Neural cell (in vitro differentiated cells): ENCODE data around the gene TSPOAP1. TPM values are rescaled to one million over a fixed set of nuclear protein-coding genes. Genes with fewer than 3 reads are reported as not detected.

ENCODE experiments used
- H2AFZ ChIP-seq: fragments of 200-600, 300-800 bp; sonication (generic), shearing (Covaris generic); 2 replicates; pipeline ENCODE4 v1.6.0; 2014; ENCODE audit warnings: low read depth, mild to moderate bottlenecking, antibody characterized with exemption, low read length, moderate library complexity
- H3F3A ChIP-seq: fragments of 200-600 bp; shearing (Covaris generic); 2 replicates; pipeline ENCODE4 v1.6.1; 2016; ENCODE audit warnings: mild to moderate bottlenecking, moderate library complexity, mixed read lengths, antibody characterized with exemption, low read length; ENCODE audit not compliant: insufficient read depth, poor library complexity, severe bottlenecking
- H3K27ac ChIP-seq: fragments of 200-600, 300-800 bp; sonication (generic), shearing (Covaris generic); 2 replicates; pipeline ENCODE4 v1.5.1; 2014; ENCODE audit warnings: mild to moderate bottlenecking, low read length, moderate library complexity
- H3K27me3 ChIP-seq: fragments of 300-800, 200-600 bp; sonication (generic), shearing (Covaris generic); 2 replicates; pipeline ENCODE4 v1.6.0; 2014; ENCODE audit warnings: mild to moderate bottlenecking, low read depth, low read length, moderate library complexity; ENCODE audit not compliant: insufficient read depth
- H3K36me3 ChIP-seq: fragments of 300-800, 200-600 bp; sonication (generic), shearing (Covaris generic); 2 replicates; pipeline ENCODE4 v1.5.1; 2014; ENCODE audit warnings: mild to moderate bottlenecking, antibody characterized with exemption, low read length, moderate library complexity; ENCODE audit not compliant: insufficient read depth
- H3K4me2 ChIP-seq: fragments of 300-800, 200-600 bp; sonication (generic), shearing (Covaris generic); 2 replicates; pipeline ENCODE4 v1.6.0; 2014; ENCODE audit warnings: mild to moderate bottlenecking, low read length
- H3K4me3 ChIP-seq: fragments of 300-800, 200-600 bp; sonication (generic), shearing (Covaris generic); 2 replicates; pipeline ENCODE4 v1.5.1; 2014; ENCODE audit warnings: mild to moderate bottlenecking, low read length, moderate library complexity
- H3K79me2 ChIP-seq: fragments of 200-600 bp; shearing (Covaris generic); replicated peaks from 2 replicates; pipeline ENCODE4 v1.6.0; 2014; ENCODE audit warnings: mild to moderate bottlenecking, low read length, moderate library complexity; ENCODE audit not compliant: insufficient read depth
- H3K9ac ChIP-seq: fragments of 300-800, 200-600 bp; sonication (generic), shearing (Covaris generic); 2 replicates; pipeline ENCODE4 v1.6.1; 2016; ENCODE audit warnings: mild to moderate bottlenecking, low read length, mixed read lengths
- H3K9me2 ChIP-seq: fragments of 200-600 bp; shearing (Covaris generic); 2 replicates; pipeline ENCODE4 v1.6.1; 2016; ENCODE audit warnings: mild to moderate bottlenecking, low read length, mixed read lengths; ENCODE audit not compliant: insufficient read depth
- H3K9me3 ChIP-seq: fragments of 200-600, 300-800 bp; sonication (generic), shearing (Covaris generic); 2 replicates; pipeline ENCODE4 v1.6.1; 2016; ENCODE audit warnings: mild to moderate bottlenecking, mixed run types, low read length, moderate library complexity, mixed read lengths
- H4K20me1 ChIP-seq: fragments of 200-600 bp; shearing (Covaris generic); 2 replicates; pipeline ENCODE4 v1.6.1; 2016; ENCODE audit warnings: mild to moderate bottlenecking, mixed run types; ENCODE audit not compliant: insufficient read depth
- EP300 ChIP-seq: fragments of 450-650 bp; conservative IDR thresholded peaks from 2 replicates; pipeline ENCODE4 v1.6.1; 2014; ENCODE audit warnings: antibody characterized with exemption, mild to moderate bottlenecking, moderate library complexity; ENCODE audit not compliant: poor library complexity, severe bottlenecking
- EZH2 ChIP-seq: fragments of 200-600, 300-800 bp; shearing (Covaris generic), sonication (generic); IDR thresholded peaks from 2 replicates; pipeline ENCODE4 v1.6.1; 2014; ENCODE audit warnings: antibody characterized with exemption, low read length, borderline replicate concordance, mild to moderate bottlenecking; ENCODE audit not compliant: insufficient read depth, poor library complexity, severe bottlenecking
- MXI1 ChIP-seq: fragments of 450-650 bp; conservative IDR thresholded peaks from 2 replicates; pipeline ENCODE4 v1.6.1; 2014; ENCODE audit warnings: antibody characterized with exemption, mild to moderate bottlenecking; ENCODE audit not compliant: poor library complexity, severe bottlenecking
- POLR2AphosphoS5 ChIP-seq: IDR thresholded peaks from 2 replicates; pipeline ENCODE4 v1.6.1; 2012
- RAD21 ChIP-seq: fragments of 450-650 bp; conservative IDR thresholded peaks from 2 replicates; pipeline ENCODE4 v1.6.1; 2014; ENCODE audit warnings: antibody characterized with exemption, mild to moderate bottlenecking, moderate library complexity
- SMC3 ChIP-seq: fragments of 450-650 bp; conservative IDR thresholded peaks from 2 replicates; pipeline ENCODE4 v1.6.1; 2014; ENCODE audit warnings: antibody characterized with exemption, mild to moderate bottlenecking, moderate library complexity; ENCODE audit not compliant: poor library complexity
- TAF1 ChIP-seq: IDR thresholded peaks from 2 replicates; pipeline ENCODE4 v1.6.1; 2012; ENCODE audit warnings: low read depth
- polyA plus RNA-seq: library from polyadenylated mRNA; depleted of rRNA; stranded (reverse); fragments of >200 nt; gene quantifications from 2 replicates; pipeline ENCODE4 v1.2.3, GENCODE V29; 2014
- TF ChIP-seq, protein P1 (sequence below): IDR thresholded peaks from 2 replicates; pipeline ENCODE4 v1.6.1; 2012; ENCODE audit warnings: borderline replicate concordance
- TF ChIP-seq, protein P2 (sequence below): fragments of 450-650 bp; IDR thresholded peaks from 2 replicates; pipeline ENCODE4 v1.5.1; 2014; ENCODE audit warnings: antibody characterized with exemption, mild to moderate bottlenecking, moderate library complexity; ENCODE audit not compliant: poor library complexity, severe bottlenecking

TSPOAP1 gene
- polyA plus RNA-seq, 1 donor from 2014 or later = 103 TPM

DNA sequence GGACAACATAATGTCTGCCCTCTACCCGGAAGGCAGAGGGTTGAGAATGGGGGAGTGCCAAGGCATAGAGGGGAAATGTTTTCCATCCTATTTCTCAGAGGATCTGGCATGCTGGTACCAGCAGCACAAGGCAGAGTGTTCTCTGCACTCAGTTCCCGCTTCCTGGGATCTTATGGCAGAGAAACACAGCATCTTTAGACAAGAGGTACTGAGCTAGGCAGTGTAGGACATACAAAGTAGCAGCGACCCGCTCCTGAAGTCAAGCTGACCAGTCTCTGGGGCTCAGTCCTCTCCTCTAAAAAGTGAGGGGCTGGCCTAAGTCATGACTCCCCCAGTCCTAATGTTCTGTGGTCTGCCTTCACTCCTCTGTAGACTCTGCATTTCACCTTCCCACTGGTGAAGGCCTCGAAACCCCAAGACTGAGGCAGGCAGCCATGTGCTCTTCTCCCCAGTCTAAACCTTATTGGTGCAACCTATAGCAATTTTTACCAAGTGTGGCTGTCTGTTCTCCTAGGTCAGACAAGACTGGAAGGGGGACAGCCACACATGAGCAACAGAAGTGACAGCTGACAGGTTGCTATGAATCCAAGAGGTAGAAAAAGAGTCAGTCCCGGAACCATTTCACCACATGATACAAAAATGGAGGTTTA lies 11.3 kb upstream of the TSPOAP1 start (continued):
- TF ChIP-seq, protein P1, sequence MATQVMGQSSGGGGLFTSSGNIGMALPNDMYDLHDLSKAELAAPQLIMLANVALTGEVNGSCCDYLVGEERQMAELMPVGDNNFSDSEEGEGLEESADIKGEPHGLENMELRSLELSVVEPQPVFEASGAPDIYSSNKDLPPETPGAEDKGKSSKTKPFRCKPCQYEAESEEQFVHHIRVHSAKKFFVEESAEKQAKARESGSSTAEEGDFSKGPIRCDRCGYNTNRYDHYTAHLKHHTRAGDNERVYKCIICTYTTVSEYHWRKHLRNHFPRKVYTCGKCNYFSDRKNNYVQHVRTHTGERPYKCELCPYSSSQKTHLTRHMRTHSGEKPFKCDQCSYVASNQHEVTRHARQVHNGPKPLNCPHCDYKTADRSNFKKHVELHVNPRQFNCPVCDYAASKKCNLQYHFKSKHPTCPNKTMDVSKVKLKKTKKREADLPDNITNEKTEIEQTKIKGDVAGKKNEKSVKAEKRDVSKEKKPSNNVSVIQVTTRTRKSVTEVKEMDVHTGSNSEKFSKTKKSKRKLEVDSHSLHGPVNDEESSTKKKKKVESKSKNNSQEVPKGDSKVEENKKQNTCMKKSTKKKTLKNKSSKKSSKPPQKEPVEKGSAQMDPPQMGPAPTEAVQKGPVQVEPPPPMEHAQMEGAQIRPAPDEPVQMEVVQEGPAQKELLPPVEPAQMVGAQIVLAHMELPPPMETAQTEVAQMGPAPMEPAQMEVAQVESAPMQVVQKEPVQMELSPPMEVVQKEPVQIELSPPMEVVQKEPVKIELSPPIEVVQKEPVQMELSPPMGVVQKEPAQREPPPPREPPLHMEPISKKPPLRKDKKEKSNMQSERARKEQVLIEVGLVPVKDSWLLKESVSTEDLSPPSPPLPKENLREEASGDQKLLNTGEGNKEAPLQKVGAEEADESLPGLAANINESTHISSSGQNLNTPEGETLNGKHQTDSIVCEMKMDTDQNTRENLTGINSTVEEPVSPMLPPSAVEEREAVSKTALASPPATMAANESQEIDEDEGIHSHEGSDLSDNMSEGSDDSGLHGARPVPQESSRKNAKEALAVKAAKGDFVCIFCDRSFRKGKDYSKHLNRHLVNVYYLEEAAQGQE = no peak
- TF ChIP-seq TAF1 = no peak

DNA sequence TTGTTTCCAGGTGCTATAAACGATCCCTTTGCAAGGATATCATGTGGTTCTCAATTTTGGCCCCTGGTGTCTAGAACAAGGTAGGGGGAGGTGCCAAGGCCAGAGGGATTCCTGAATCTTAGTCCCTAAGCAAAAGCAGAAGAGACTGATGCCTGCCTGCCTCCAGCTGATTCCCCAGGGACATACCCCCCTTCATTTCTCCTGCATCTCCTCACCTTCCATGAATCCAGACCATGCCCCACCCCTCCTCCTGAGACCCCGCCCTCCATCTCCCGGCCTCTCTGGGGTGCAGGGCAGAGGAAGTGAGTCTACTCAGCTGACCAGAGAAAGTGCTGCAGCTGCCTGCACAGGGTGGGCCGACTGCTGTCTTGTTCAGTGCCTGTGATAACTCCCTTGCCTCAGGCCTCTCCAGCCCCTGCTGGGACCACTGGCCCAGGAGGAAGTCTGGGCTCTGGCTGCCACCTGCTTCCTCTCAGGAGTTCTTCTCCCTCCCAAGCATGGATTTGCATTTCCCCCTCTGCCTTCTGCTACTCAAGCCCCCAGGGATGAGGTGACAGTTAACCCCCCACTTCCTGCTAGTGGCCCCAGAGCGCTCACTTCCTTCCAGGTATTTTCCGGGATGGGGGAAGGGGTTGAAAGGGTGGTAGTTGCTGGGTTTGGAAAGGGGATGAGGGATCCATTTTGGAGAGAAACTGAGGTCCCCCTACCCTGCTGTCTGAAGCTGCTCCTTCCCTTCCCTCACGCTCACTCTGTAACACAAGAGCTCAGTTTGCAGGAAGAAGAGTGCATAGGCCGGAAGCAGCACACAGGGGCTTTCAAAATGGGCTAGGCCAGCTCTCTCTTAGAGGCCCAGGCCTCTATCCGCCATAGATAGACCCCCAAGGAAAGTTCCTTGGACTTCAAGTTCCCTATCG lies 10.5 kb upstream of the TSPOAP1 start:
- H3K4me2 ChIP-seq = no peak overlapping the region
- no peak overlapping the region for H3K27ac ChIP-seq
- no peaks in the 10 kb centered on the region for H3K36me3 ChIP-seq
- H3K79me2 ChIP-seq = no peaks in the 10 kb centered on the region
- no peaks in the 10 kb centered on the region for H3K9me3 ChIP-seq
- H3K27me3 ChIP-seq = no peaks in the 10 kb centered on the region
- H3K9ac ChIP-seq = no peak overlapping the region
- no peaks in the 10 kb centered on the region for H3K9me2 ChIP-seq
- H3K4me3 ChIP-seq = no peak overlapping the region
- no peak overlapping the region for H2AFZ ChIP-seq
- TF ChIP-seq SMC3 (no peak), EZH2 (no peak), MXI1 (no peak), EP300 (no peak), RAD21 (no peak), POLR2AphosphoS5 (no peak), TAF1 (no peak)
- TF ChIP-seq, protein P2, sequence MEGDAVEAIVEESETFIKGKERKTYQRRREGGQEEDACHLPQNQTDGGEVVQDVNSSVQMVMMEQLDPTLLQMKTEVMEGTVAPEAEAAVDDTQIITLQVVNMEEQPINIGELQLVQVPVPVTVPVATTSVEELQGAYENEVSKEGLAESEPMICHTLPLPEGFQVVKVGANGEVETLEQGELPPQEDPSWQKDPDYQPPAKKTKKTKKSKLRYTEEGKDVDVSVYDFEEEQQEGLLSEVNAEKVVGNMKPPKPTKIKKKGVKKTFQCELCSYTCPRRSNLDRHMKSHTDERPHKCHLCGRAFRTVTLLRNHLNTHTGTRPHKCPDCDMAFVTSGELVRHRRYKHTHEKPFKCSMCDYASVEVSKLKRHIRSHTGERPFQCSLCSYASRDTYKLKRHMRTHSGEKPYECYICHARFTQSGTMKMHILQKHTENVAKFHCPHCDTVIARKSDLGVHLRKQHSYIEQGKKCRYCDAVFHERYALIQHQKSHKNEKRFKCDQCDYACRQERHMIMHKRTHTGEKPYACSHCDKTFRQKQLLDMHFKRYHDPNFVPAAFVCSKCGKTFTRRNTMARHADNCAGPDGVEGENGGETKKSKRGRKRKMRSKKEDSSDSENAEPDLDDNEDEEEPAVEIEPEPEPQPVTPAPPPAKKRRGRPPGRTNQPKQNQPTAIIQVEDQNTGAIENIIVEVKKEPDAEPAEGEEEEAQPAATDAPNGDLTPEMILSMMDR = no peak
- TF ChIP-seq, protein P1 = no peak
- H3F3A ChIP-seq = no peaks in the 10 kb centered on the region
- no peaks in the 10 kb centered on the region for H4K20me1 ChIP-seq
